Mesothelial cell of epicardium (in vitro differentiated cells): ENCODE measurements around the gene SLC6A12. TPM values are rescaled to one million over a fixed set of nuclear protein-coding genes. Genes with fewer than 3 reads are reported as not detected.

Source experiments
- DNase-seq, 2 experiments: peaks; one replicate each; pipeline ENCODE4 v3.0.0; 2021; ENCODE audit warnings: low spot score in 2 of 2; ENCODE audit not compliant: unreplicated experiment in 2 of 2
- H3K27ac Mint-ChIP-seq: 2 replicates; pipeline ENCODE4 v1.8.0; 2021; ENCODE audit warnings: mixed read lengths
- H3K27me3 Mint-ChIP-seq: 2 replicates; pipeline ENCODE4 v1.8.0; 2021; ENCODE audit warnings: low read depth, mixed read lengths
- H3K36me3 Mint-ChIP-seq: 2 replicates; pipeline ENCODE4 v1.8.0; 2021; ENCODE audit warnings: mixed read lengths
- H3K4me1 Mint-ChIP-seq: 2 replicates; pipeline ENCODE4 v1.8.0; 2021; ENCODE audit warnings: mixed read lengths
- H3K4me3 Mint-ChIP-seq: 2 replicates; pipeline ENCODE4 v1.8.0; 2021; ENCODE audit warnings: mild to moderate bottlenecking, moderate library complexity, mixed read lengths
- H3K9me3 Mint-ChIP-seq: 2 replicates; pipeline ENCODE4 v1.8.0; 2021; ENCODE audit warnings: mixed read lengths
- CTCF ChIP-seq: fragments of 200-600 bp; sonication (generic); IDR thresholded peaks from one replicate; pipeline ENCODE4 v1.5.0; 2021; ENCODE audit warnings: antibody characterized with exemption; ENCODE audit not compliant: unreplicated experiment
- total RNA-seq: library from RNA; stranded (reverse); gene quantifications from 3 replicates; pipeline ENCODE4 v1.2.1, GENCODE V29; 2021

Gene SLC6A12
- total RNA-seq, 1 donor from 2014 or later: 0.29 TPM

GRCh38 chr12:228846-229200 lies 14.9 kb upstream of the SLC6A12 start:
- Mint-ChIP-seq H3K27me3 (peaks cover 29% of the 10 kb centered on the region), H3K4me1 (no peaks in the 10 kb centered on the region), H3K27ac (no peak overlapping the region), H3K36me3 (no peaks in the 10 kb centered on the region), H3K4me3 (no peak overlapping the region), H3K9me3 (no peaks in the 10 kb centered on the region)
- TF ChIP-seq CTCF: no peak
- peak in 1 of 2 experiments; percentile 19 for DNase-seq

GRCh38 chr12:227923-228845 lies 14.2 kb upstream of the SLC6A12 start:
- Mint-ChIP-seq H3K27ac (no peak overlapping the region), H3K9me3 (no peaks in the 10 kb centered on the region), H3K4me1 (no peaks in the 10 kb centered on the region), H3K4me3 (no peak overlapping the region), H3K27me3 (peaks cover 30% of the 10 kb centered on the region), H3K36me3 (no peaks in the 10 kb centered on the region)
- no peak for TF ChIP-seq CTCF
- DNase-seq: peak in 1 of 2 experiments; percentile 21

GRCh38 chr12:227286-227915 lies 13.4 kb upstream of the SLC6A12 start:
- Mint-ChIP-seq H3K27me3 (peaks cover 31% of the 10 kb centered on the region), H3K36me3 (no peaks in the 10 kb centered on the region), H3K4me3 (no peak overlapping the region), H3K9me3 (no peaks in the 10 kb centered on the region), H3K27ac (no peak overlapping the region), H3K4me1 (no peaks in the 10 kb centered on the region)
- peak in 1 of 2 experiments; percentile 24 for DNase-seq
- no peak for TF ChIP-seq CTCF

- Mint-ChIP-seq H3K9me3 (no peaks in the 10 kb centered on the region), H3K4me3 (no peak overlapping the region), H3K36me3 (no peaks in the 10 kb centered on the region), H3K27me3 (peaks cover 32% of the 10 kb centered on the region), H3K27ac (no peak overlapping the region), H3K4me1 (no peaks in the 10 kb centered on the region)
- peak in 1 of 2 experiments; percentile 16 for DNase-seq
- TF ChIP-seq CTCF: no peak
Observed at GRCh38 chr12:226401-226800, 12.4 kb upstream of the SLC6A12 start.

- Mint-ChIP-seq H3K27me3 (peaks cover 34% of the 10 kb centered on the region), H3K27ac (no peak overlapping the region), H3K36me3 (no peaks in the 10 kb centered on the region), H3K4me3 (no peak overlapping the region), H3K9me3 (no peaks in the 10 kb centered on the region), H3K4me1 (peaks cover 3% of the 10 kb centered on the region)
- TF ChIP-seq CTCF: no peak
- DNase-seq: no peak
Observed at GRCh38 chr12:225012-225411, 11.1 kb upstream of the SLC6A12 start.
